Liver (tissue), 9 donors: Measurements from ENCODE around the gene SHF. TPM values are rescaled to one million over a fixed set of nuclear protein-coding genes. Genes with fewer than 3 reads are reported as not detected.

Source experiments
- DNase-seq: peaks from one replicate; pipeline ENCODE4 v3.0.0-alpha.2; 2017; ENCODE audit warnings: low spot score
- H3K27ac ChIP-seq, 2 donors: one replicate each; pipeline ENCODE4 v1.7.0; 2013; ENCODE audit warnings: inconsistent platforms in 2 of 2, low read length in 2 of 2, control low read depth in 1 of 2, low read depth in 1 of 2, mild to moderate bottlenecking in 1 of 2
- H3K27me3 ChIP-seq, 4 donors: one replicate each; pipeline versions ENCODE4 v1.6.1 to v1.7.0; 2013; ENCODE audit warnings: low read length in 3 of 4, inconsistent platforms in 1 of 4, mild to moderate bottlenecking in 1 of 4, moderate library complexity in 1 of 4; ENCODE audit not compliant: control insufficient read depth in 4 of 4, insufficient read depth in 4 of 4
- H3K36me3 ChIP-seq, 4 donors: one replicate each; pipeline versions ENCODE4 v1.6.1 to v1.7.0; 2013; ENCODE audit warnings: low read length in 3 of 4, mild to moderate bottlenecking in 3 of 4, low read depth in 1 of 4, moderate library complexity in 1 of 4; ENCODE audit not compliant: control insufficient read depth in 4 of 4, insufficient read depth in 3 of 4
- H3K4me1 ChIP-seq, 4 donors: one replicate each; pipeline versions ENCODE4 v1.6.1 to v1.7.0; 2013; ENCODE audit warnings: low read length in 3 of 4, mild to moderate bottlenecking in 3 of 4, moderate library complexity in 1 of 4; ENCODE audit not compliant: control insufficient read depth in 4 of 4, insufficient read depth in 4 of 4
- H3K4me3 ChIP-seq, 3 donors: one replicate each; pipeline versions ENCODE4 v1.6.1 to v1.7.0; 2013; ENCODE audit warnings: low read length in 3 of 3, control low read depth in 1 of 3, low read depth in 1 of 3, mild to moderate bottlenecking in 1 of 3
- H3K9ac ChIP-seq, 2 donors: one replicate each; pipeline ENCODE4 v1.7.0; 2013; ENCODE audit warnings: low read length in 2 of 2, mild to moderate bottlenecking in 2 of 2, moderate library complexity in 2 of 2, control low read depth in 1 of 2, low read depth in 1 of 2
- H3K9me3 ChIP-seq, 4 donors: one replicate each; pipeline versions ENCODE4 v1.6.1 to v1.7.0; 2013; ENCODE audit warnings: low read length in 3 of 4; ENCODE audit not compliant: control insufficient read depth in 4 of 4
- HNF4A ChIP-seq, 2 donors: conservative IDR thresholded peaks; 2 replicates each; pipeline ENCODE4 v1.6.1; 2016; ENCODE audit warnings: antibody characterized with exemption in 2 of 2, mild to moderate bottlenecking in 2 of 2
- MAX ChIP-seq: IDR thresholded peaks from 2 replicates; pipeline ENCODE4 v1.6.1; 2016; ENCODE audit warnings: antibody characterized with exemption
- RXRA ChIP-seq, 2 donors: IDR thresholded peaks; 2 replicates each; pipeline ENCODE4 v1.6.1; 2017 to 2018; ENCODE audit warnings: antibody characterized with exemption in 2 of 2, mild to moderate bottlenecking in 1 of 2
- ZBTB33 ChIP-seq: IDR thresholded peaks from 2 replicates; pipeline ENCODE4 v1.6.1; 2016; ENCODE audit warnings: antibody characterized with exemption
- WGBS: extraction: QIAGEN DNeasy Blood & Tissue Kit; methylation state at CpG from one replicate; pipeline ENCODE4 v1.1.7; 2013; 5-methylcytosine and 5-hydroxymethylcytosine counted together
- polyA plus RNA-seq, 2 donors: library from polyadenylated mRNA; stranded (reverse) in 1 of 2; unstranded in 1 of 2; fragments of 200-250 nt in 1 of 2; fragments of >200 nt in 1 of 2; fragmentation: Nextera tagmentation in 1 of 2; extraction: Ambion mirVana in 1 of 2; gene quantifications; one replicate each; pipeline versions ENCODE4 v1.2.1 to v1.2.3, GENCODE V29; 2013 to 2015
- total RNA-seq, 2 donors: library from RNA; depleted of rRNA; stranded (reverse); fragments of >200 nt; gene quantifications; one replicate each; pipeline ENCODE4 v1.2.3, GENCODE V29; 2014
- TF ChIP-seq, protein P1 (sequence below): fragments of 150-350 bp; IDR thresholded peaks from 2 replicates; pipeline ENCODE4 v1.5.1; 2017; ENCODE audit warnings: improper control_type of control experiment, low read depth, low read length; ENCODE audit not compliant: missing input control
- donor health status: healthy.
- donor health status: healthy.
- donor health status: healthy.
- donor health status: healthy.
- donor health status: healthy.

SHF gene
- total and polyA plus RNA-seq, 4 donors, result 4.7 to 15.7 (median 10.1) TPM

DNA sequence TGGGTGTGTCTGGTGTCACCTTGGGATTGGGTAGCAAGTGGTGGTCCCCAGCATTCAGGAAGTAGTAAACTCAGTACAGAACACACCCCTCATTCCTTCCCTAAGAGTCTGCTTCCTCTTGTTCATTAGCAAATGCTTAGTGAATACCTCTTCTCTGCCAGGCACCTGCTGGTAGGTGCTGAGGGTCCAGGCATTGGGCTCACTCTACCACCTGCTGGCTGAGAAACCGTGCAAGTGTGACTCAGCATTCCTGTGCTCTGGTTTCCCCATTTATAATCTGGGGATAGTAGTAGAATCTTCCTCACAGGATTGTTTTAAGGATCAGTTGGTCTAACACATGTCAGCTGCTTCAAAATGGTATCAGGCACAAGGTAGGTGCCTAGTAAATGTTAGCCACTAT lies 4.8 kb downstream of the SHF start (continued):
- TF ChIP-seq, protein P1, sequence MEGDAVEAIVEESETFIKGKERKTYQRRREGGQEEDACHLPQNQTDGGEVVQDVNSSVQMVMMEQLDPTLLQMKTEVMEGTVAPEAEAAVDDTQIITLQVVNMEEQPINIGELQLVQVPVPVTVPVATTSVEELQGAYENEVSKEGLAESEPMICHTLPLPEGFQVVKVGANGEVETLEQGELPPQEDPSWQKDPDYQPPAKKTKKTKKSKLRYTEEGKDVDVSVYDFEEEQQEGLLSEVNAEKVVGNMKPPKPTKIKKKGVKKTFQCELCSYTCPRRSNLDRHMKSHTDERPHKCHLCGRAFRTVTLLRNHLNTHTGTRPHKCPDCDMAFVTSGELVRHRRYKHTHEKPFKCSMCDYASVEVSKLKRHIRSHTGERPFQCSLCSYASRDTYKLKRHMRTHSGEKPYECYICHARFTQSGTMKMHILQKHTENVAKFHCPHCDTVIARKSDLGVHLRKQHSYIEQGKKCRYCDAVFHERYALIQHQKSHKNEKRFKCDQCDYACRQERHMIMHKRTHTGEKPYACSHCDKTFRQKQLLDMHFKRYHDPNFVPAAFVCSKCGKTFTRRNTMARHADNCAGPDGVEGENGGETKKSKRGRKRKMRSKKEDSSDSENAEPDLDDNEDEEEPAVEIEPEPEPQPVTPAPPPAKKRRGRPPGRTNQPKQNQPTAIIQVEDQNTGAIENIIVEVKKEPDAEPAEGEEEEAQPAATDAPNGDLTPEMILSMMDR, result no peak

DNA sequence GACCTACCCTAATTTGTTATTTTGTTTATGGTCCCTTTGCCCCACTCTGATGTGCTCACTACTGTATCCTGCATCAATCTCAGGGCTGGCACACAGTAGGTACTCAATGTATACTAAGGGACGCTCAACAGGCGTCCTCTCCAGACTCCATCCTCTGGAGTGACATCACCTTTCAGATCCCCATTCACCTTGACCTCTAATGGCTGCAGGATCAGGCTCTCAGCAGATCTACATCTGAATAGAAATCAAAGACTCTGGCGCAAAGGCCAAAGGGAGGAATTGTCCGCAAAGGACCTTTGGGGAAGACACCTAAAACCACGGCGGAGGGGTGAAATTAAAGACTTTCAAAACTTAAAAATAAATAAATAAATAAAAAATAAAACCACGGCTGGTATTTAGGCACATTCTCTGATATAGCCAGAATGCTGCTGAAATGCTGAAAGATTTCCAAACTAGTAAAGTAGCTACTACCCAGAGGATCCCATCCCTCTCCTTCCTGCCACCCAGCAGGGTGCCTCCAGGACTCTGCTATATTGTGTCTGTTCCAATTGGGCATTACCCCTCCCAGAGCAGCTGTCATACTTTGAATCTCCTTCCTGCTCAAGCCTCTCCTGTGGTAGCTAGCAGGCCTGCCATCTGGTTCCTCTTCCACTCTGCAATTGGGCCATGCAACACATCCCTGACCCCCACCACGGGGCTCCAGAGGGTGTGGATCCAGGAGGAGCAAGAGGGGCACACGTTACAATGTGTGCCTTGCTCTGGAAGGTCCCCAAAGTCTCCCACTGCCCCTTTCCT lies 6.1 kb downstream of the SHF start:
- no peak for DNase-seq
- H3K9ac ChIP-seq, result no peak overlapping the region
- H3K4me1 ChIP-seq, result peaks cover 17 to 39% (median 24%) of the 10 kb centered on the region in 4 donors
- TF ChIP-seq RXRA (IDR thresholded peaks at IDR 0.05), result no peak
- no peak for TF ChIP-seq ZBTB33
- no peaks in the 10 kb centered on the region for H3K27me3 ChIP-seq
- no peak overlapping the region for H3K4me3 ChIP-seq
- WGBS, result 83% methylated on average over 9 of the region's 9 CpGs
- no peaks in the 10 kb centered on the region for H3K36me3 ChIP-seq
- no peaks in the 10 kb centered on the region for H3K9me3 ChIP-seq
- H3K27ac ChIP-seq, result no peak overlapping the region

GRCh38 chr15:45180648-45181436 lies 6.9 kb downstream of the SHF start:
- peaks cover 0 to 5% (median 1%) of the 10 kb centered on the region in 4 donors for H3K36me3 ChIP-seq
- DNase-seq, result no peak
- H3K9me3 ChIP-seq, result no peaks in the 10 kb centered on the region
- WGBS, result 78% methylated on average over 8 of the region's 8 CpGs
- H3K4me3 ChIP-seq, result no peak overlapping the region
- H3K4me1 ChIP-seq, result peaks cover 12 to 31% (median 16%) of the 10 kb centered on the region in 4 donors
- H3K27me3 ChIP-seq, result no peaks in the 10 kb centered on the region
- no peak overlapping the region for H3K9ac ChIP-seq
- TF ChIP-seq MAX, result no peak
- no peak overlapping the region for H3K27ac ChIP-seq

DNA sequence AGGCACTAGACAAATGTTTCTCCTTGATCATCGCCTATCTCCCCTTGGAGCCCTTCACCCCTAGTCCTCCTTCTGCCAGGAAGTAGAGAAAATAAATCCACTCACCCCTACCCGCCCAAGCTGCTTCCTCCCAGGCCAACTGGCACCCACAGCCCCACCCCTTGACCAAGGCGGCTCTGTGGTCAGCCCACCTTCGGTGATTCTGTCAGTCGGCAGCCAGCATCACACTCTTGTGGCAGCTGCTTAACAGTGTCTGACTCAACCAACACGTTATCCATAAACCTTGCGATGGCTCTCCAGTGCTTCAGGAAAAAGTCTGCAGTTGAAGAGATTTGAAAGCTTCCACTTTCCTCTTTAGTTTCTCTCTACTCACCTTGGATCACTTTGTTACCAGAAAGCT lies 7.6 kb downstream of the SHF start:
- TF ChIP-seq HNF4A (conservative IDR thresholded peaks at IDR 0.05), result no peak
- H3K27ac ChIP-seq, result no peak overlapping the region
- H3K4me3 ChIP-seq, result no peak overlapping the region
- peaks cover 0 to 5% (median 2%) of the 10 kb centered on the region in 4 donors for H3K36me3 ChIP-seq
- 84% methylated on average over 7 of the region's 7 CpGs for WGBS
- no peaks in the 10 kb centered on the region for H3K9me3 ChIP-seq
- no peak for DNase-seq
- H3K27me3 ChIP-seq, result no peaks in the 10 kb centered on the region
- peaks cover 6 to 24% (median 13%) of the 10 kb centered on the region in 4 donors for H3K4me1 ChIP-seq
- no peak overlapping the region for H3K9ac ChIP-seq
